H1 (cell line): Measurements from ENCODE around the gene IRF3. TPM values are rescaled to one million over a fixed set of nuclear protein-coding genes. Genes with fewer than 3 reads are reported as not detected.
"Not testable (repeated sequence)": the region's sequence is repeated elsewhere in the genome, so short reads cannot be mapped to it uniquely, and the experiment has no call there.

ENCODE experiments used
- CTCF ChIA-PET: fragments of 300-600 bp; sonication (Branson Sonifier 250); formaldehyde crosslinking; loops from one replicate; lab custom pipeline; 2021; ENCODE audit not compliant: partially characterized antibody; lab: Charles Lee
- POLR2A ChIA-PET: fragments of 300-600 bp; sonication (Branson Sonifier 250); formaldehyde crosslinking; loops from one replicate; lab custom pipeline; 2021; ENCODE audit warnings: inconsistent platforms; ENCODE audit not compliant: partially characterized antibody; lab: Charles Lee
- DNase-seq, 2 experiments: peaks; one replicate each; pipeline versions ENCODE4 v3.0.0 to v3.0.0-alpha.2; 2010 to 2022; ENCODE audit warnings: low spot score in 2 of 2, low read depth in 1 of 2, mixed read lengths in 1 of 2
- FAIRE-seq: peaks from 2 replicates; lab custom pipeline; 2011; peaks lifted over from hg19 to GRCh38; lab: Jason Lieb, UNC
- H2AFZ ChIP-seq: 2 replicates; pipeline ENCODE4 v1.8.1; 2012; ENCODE audit warnings: low read length, inconsistent platforms
- H2AK5ac ChIP-seq: 2 replicates; pipeline ENCODE4 v1.6.1; 2013; ENCODE audit warnings: low read depth, low read length
- H2BK120ac ChIP-seq: replicated peaks from 2 replicates; pipeline ENCODE3; 2013; ENCODE audit warnings: low read depth, low read length, inconsistent platforms
- H2BK12ac ChIP-seq: 2 replicates; pipeline ENCODE4 v1.6.1; 2013; ENCODE audit warnings: low read depth, low read length
- H2BK15ac ChIP-seq: 2 replicates; pipeline ENCODE4 v1.6.1; 2013; ENCODE audit warnings: low read length
- H2BK20ac ChIP-seq: 2 replicates; pipeline ENCODE4 v1.6.1; 2013; ENCODE audit warnings: low read length
- H2BK5ac ChIP-seq: 2 replicates; pipeline ENCODE4 v1.6.1; 2013; ENCODE audit warnings: low read depth, low read length
- H3K14ac ChIP-seq: 2 replicates; pipeline ENCODE4 v1.6.1; 2013; ENCODE audit warnings: inconsistent platforms; ENCODE audit not compliant: insufficient read length
- H3K18ac ChIP-seq: 2 replicates; pipeline ENCODE4 v1.6.1; 2013; ENCODE audit warnings: low read length; ENCODE audit errors: extremely low read depth
- H3K23ac ChIP-seq: 2 replicates; pipeline ENCODE4 v1.6.1; 2013; ENCODE audit warnings: inconsistent platforms; ENCODE audit not compliant: insufficient read length
- H3K23me2 ChIP-seq: 2 replicates; pipeline ENCODE4 v1.6.1; 2013; ENCODE audit warnings: low read depth, low read length
- H3K27ac ChIP-seq: 2 replicates; pipeline ENCODE4 v1.6.1; 2011; ENCODE audit warnings: low read depth, low read length, inconsistent platforms
- H3K27me3 ChIP-seq, 4 experiments: replicated peaks in 1 of 4; 1 replicate in 1 of 4; 2 replicates in 3 of 4; pipeline versions ENCODE4 v1.6.1 to v1.8.1; 2011 to 2013; ENCODE audit warnings: low read length in 3 of 4, mild to moderate bottlenecking in 3 of 4, inconsistent platforms in 2 of 4, mixed read lengths in 2 of 4, moderate library complexity in 1 of 4; ENCODE audit not compliant: control insufficient read depth in 3 of 4, insufficient read depth in 3 of 4; ENCODE audit errors: extremely low read depth in 1 of 4
- H3K36me3 ChIP-seq, 4 experiments: 2 replicates each; pipeline versions ENCODE4 v1.6.1 to v1.8.1; 2011 to 2013; ENCODE audit warnings: mild to moderate bottlenecking in 4 of 4, low read length in 3 of 4, moderate library complexity in 2 of 4, control low read depth in 1 of 4, inconsistent platforms in 1 of 4; ENCODE audit not compliant: insufficient read depth in 4 of 4, control insufficient read depth in 2 of 4
- H3K4ac ChIP-seq: replicated peaks from 2 replicates; pipeline ENCODE3; 2013; ENCODE audit warnings: low read length, low read depth, mixed read lengths, inconsistent platforms; ENCODE audit not compliant: insufficient read length
- H3K4me1 ChIP-seq, 4 experiments: replicated peaks in 1 of 4; 1 replicate in 1 of 4; 2 replicates in 3 of 4; pipeline versions ENCODE4 v1.6.1 to v1.8.1; 2011 to 2013; ENCODE audit warnings: low read length in 3 of 4, inconsistent platforms in 2 of 4, mixed read lengths in 1 of 4; ENCODE audit not compliant: insufficient read depth in 4 of 4, control insufficient read depth in 3 of 4
- H3K4me2 ChIP-seq, 2 experiments: 2 replicates each; pipeline versions ENCODE4 v1.6.1 to v1.8.1; 2011 to 2013; ENCODE audit warnings: low read depth in 2 of 2, low read length in 2 of 2, control low read depth in 1 of 2, inconsistent platforms in 1 of 2, mild to moderate bottlenecking in 1 of 2; ENCODE audit not compliant: insufficient read depth in 1 of 2
- H3K4me3 ChIP-seq, 4 experiments: fragments of 200-600, 300-600 bp in 1 of 4; sonication (generic), shearing (Covaris generic), sonication (Bioruptor Twin) in 1 of 4; 2 replicates each; pipeline versions ENCODE4 v1.5.1 to v1.8.1; 2011 to 2016; ENCODE audit warnings: low read length in 4 of 4, low read depth in 3 of 4, control low read depth in 2 of 4, inconsistent platforms in 2 of 4, mild to moderate bottlenecking in 2 of 4, mixed read lengths in 1 of 4, moderate library complexity in 1 of 4; ENCODE audit not compliant: insufficient read depth in 2 of 4; ENCODE audit errors: extremely low read depth in 1 of 4
- H3K56ac ChIP-seq: replicated peaks from 2 replicates; pipeline ENCODE3; 2013; ENCODE audit warnings: low read depth, mild to moderate bottlenecking, mixed read lengths, low read length, inconsistent platforms; ENCODE audit not compliant: insufficient read length
- H3K79me1 ChIP-seq: 2 replicates; pipeline ENCODE4 v1.6.1; 2013; ENCODE audit warnings: low read depth, low read length, control low read depth
- H3K79me2 ChIP-seq, 2 experiments: 2 replicates each; pipeline versions ENCODE4 v1.6.1 to v1.8.1; 2012 to 2013; ENCODE audit warnings: low read length in 2 of 2, mild to moderate bottlenecking in 2 of 2, inconsistent platforms in 1 of 2; ENCODE audit not compliant: insufficient read depth in 2 of 2, control insufficient read depth in 1 of 2
- H3K9ac ChIP-seq, 4 experiments: replicated peaks in 1 of 4; 1 replicate in 1 of 4; 2 replicates in 3 of 4; pipeline versions ENCODE4 v1.6.1 to v1.8.1; 2011 to 2013; ENCODE audit warnings: low read depth in 3 of 4, low read length in 3 of 4, control low read depth in 2 of 4, mild to moderate bottlenecking in 2 of 4, moderate library complexity in 2 of 4, inconsistent platforms in 1 of 4; ENCODE audit errors: extremely low read depth in 1 of 4
- H3K9me3 ChIP-seq, 2 experiments: 2 replicates each; pipeline versions ENCODE4 v1.6.1 to v1.8.1; 2012 to 2013; ENCODE audit warnings: mild to moderate bottlenecking in 2 of 2, moderate library complexity in 2 of 2, control low read depth in 1 of 2, inconsistent platforms in 1 of 2, low read depth in 1 of 2, low read length in 1 of 2, mixed read lengths in 1 of 2; ENCODE audit not compliant: insufficient read depth in 2 of 2
- H4K20me1 ChIP-seq, 2 experiments: replicated peaks in 1 of 2; 2 replicates each; pipeline versions ENCODE3 to v1.8.1; 2011 to 2013; ENCODE audit warnings: inconsistent platforms in 2 of 2, low read length in 2 of 2, mild to moderate bottlenecking in 1 of 2; ENCODE audit not compliant: insufficient read depth in 2 of 2, control insufficient read depth in 1 of 2
- H4K5ac ChIP-seq: 2 replicates; pipeline ENCODE4 v1.6.1; 2013; ENCODE audit warnings: low read length, low read depth, mixed read lengths, inconsistent platforms; ENCODE audit not compliant: insufficient read length
- H4K8ac ChIP-seq: 2 replicates; pipeline ENCODE4 v1.8.0; 2013; ENCODE audit warnings: mild to moderate bottlenecking, moderate library complexity, low read length, inconsistent platforms; ENCODE audit not compliant: insufficient read depth; ENCODE audit errors: extremely low read depth
- H4K91ac ChIP-seq: replicated peaks from 2 replicates; pipeline ENCODE3; 2013; ENCODE audit warnings: low read length, mixed read lengths, inconsistent platforms; ENCODE audit not compliant: insufficient read length
- WGBS, 2 experiments: shearing (Covaris generic) in 1 of 2; methylation state at CpG; one replicate each; pipeline versions ENCODE4 v1.1.6 to v1.1.7; 2013 to 2015; ENCODE audit warnings: low lambda C conversion rate in 2 of 2, mixed read lengths in 2 of 2, inconsistent platforms in 1 of 2, low coverage in 1 of 2, missing lambda C conversion rate in 1 of 2; ENCODE audit not compliant: insufficient replicate concordance in 2 of 2, insufficient coverage in 1 of 2, insufficient read length in 1 of 2; ENCODE audit errors: extremely low coverage in 1 of 2, missing lambda C conversion rate in 1 of 2; 5-methylcytosine and 5-hydroxymethylcytosine counted together
- polyA plus RNA-seq, 7 experiments: library from polyadenylated mRNA; depleted of rRNA in 3 of 7; stranded (reverse) in 5 of 7; unstranded in 2 of 7; fragments of >200 nt in 5 of 7; fragments of 200-250 nt in 2 of 7; gene quantifications; 1 replicate in 5 of 7; 2 replicates in 1 of 7; 4 replicates in 1 of 7; pipeline versions ENCODE4 v1.2.1 to v1.2.3, GENCODE V29; 2011 to 2013; ENCODE audit warnings: missing spikeins in 2 of 7, mixed read lengths in 2 of 7
- total RNA-seq: library from RNA; stranded (reverse); fragmentation: NEBNext Ultra II Directional; extraction: Animal tissue kit (Norgen Biotek cat#: 25700); gene quantifications from 2 replicates; pipeline ENCODE4 v1.2.1, GENCODE V29; 2021

Gene IRF3
- total and polyA plus RNA-seq, 2 of the 8 experiments (the other 6 are each of a cell fraction or from before 2014, with no cell fraction given): 103 to 114 TPM

GRCh38 chr19:49617860-49618259 lies 47.8 kb downstream of the IRF3 start:
- not testable (repeated sequence) for H3K27ac ChIP-seq, H3K4ac ChIP-seq, H2BK5ac ChIP-seq, H2BK120ac ChIP-seq, H3K9me3 ChIP-seq, H3K27me3 ChIP-seq, H2BK12ac ChIP-seq, H3K23me2 ChIP-seq, H4K5ac ChIP-seq, H3K14ac ChIP-seq, H2BK20ac ChIP-seq, H3K23ac ChIP-seq, H3K4me2 ChIP-seq, H3K4me1 ChIP-seq, H3K4me3 ChIP-seq, H2BK15ac ChIP-seq, H3K9ac ChIP-seq, H3K56ac ChIP-seq, H2AK5ac ChIP-seq, FAIRE-seq, H4K91ac ChIP-seq, H3K79me1 ChIP-seq, H3K18ac ChIP-seq, H2AFZ ChIP-seq, H4K8ac ChIP-seq, DNase-seq
- 96% methylated on average over 12 of the region's 13 CpGs; no CpG with 5 or more reads in 1 of the 2 experiments for WGBS, 2 experiments
- ChIA-PET CTCF (interaction anchor here (0.6 to 1.6 kb wide), 6 partner anchors 17 to 112 kb away, joined by 3 to 4 read pairs (median 4); no protein-coding TSS in a partner anchor), POLR2A (interaction anchor here (0.5 to 50.7 kb wide), 10 partner anchors 6 to 187 kb away, joined by 3 to 840 read pairs (median 4); partner anchors contain the start of genes NOSIP, PRMT1, PRR12 and RPS11)
- Histone ChIP-seq H3K79me2 (peaks cover 0 to 12% of the 10 kb centered on the region in 2 experiments; a peak in 2 of 4 replicates), H4K20me1 (peaks cover 9 to 18% of the 10 kb centered on the region in 2 experiments), H3K36me3 (peaks cover 21 to 58% (median 43%) of the 10 kb centered on the region in 4 experiments)
